Gastroesophageal sphincter (tissue), 3 donors: ENCODE data around the gene GPR150.

Experiments
- POLR2AphosphoS5 ChIP-seq: sonication (generic); formaldehyde crosslinking; IDR thresholded peaks from one replicate; pipeline ENCODE4 v1.6.1; 2017; ENCODE audit warnings: antibody characterized with exemption
- TF ChIP-seq, protein P1 (sequence below), 4 experiments: fragments of 200-600 bp in 2 of 4; fragments of 450-650 bp in 2 of 4; sonication (generic) in 1 of 4; IDR thresholded peaks; one replicate each; pipeline ENCODE4 v1.5.1; 2017 to 2019; ENCODE audit warnings: antibody characterized with exemption in 4 of 4, mild to moderate bottlenecking in 2 of 4, moderate library complexity in 2 of 4

DNA sequence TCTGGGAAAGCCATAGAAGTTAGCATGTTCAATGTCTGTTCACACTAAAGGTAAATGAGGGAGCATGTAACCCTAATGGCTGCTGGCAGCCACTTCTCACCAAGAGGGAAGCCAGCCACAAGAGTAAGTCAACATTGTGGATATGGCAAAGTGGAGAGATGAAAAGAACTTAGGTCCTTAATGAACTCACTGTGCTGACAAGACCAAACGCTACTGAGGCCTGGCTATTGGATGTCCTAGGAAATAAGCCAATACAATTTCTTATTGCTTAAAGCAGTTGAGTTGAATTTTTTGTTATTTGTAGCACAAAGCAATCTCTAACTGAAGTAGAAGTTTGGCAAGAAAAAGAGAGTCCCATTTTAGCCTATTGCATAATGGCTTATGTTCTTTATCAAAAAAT is 6.8 kb downstream of the GPR150 start:
- no peak for TF ChIP-seq POLR2AphosphoS5
- TF ChIP-seq, protein P1, sequence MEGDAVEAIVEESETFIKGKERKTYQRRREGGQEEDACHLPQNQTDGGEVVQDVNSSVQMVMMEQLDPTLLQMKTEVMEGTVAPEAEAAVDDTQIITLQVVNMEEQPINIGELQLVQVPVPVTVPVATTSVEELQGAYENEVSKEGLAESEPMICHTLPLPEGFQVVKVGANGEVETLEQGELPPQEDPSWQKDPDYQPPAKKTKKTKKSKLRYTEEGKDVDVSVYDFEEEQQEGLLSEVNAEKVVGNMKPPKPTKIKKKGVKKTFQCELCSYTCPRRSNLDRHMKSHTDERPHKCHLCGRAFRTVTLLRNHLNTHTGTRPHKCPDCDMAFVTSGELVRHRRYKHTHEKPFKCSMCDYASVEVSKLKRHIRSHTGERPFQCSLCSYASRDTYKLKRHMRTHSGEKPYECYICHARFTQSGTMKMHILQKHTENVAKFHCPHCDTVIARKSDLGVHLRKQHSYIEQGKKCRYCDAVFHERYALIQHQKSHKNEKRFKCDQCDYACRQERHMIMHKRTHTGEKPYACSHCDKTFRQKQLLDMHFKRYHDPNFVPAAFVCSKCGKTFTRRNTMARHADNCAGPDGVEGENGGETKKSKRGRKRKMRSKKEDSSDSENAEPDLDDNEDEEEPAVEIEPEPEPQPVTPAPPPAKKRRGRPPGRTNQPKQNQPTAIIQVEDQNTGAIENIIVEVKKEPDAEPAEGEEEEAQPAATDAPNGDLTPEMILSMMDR (IDR thresholded peaks at IDR 0.05) = no peak
